Fibroblast of skin of abdomen (primary cell): Measurements from ENCODE around the gene CHTF8.
A peak's percentile ranks its signal among the peaks of the same experiment; 100 is the strongest.

Source experiments
- DNase-seq: peaks from one replicate; pipeline ENCODE4 v3.0.0-alpha.2; 2013

Gene CHTF8

DNA sequence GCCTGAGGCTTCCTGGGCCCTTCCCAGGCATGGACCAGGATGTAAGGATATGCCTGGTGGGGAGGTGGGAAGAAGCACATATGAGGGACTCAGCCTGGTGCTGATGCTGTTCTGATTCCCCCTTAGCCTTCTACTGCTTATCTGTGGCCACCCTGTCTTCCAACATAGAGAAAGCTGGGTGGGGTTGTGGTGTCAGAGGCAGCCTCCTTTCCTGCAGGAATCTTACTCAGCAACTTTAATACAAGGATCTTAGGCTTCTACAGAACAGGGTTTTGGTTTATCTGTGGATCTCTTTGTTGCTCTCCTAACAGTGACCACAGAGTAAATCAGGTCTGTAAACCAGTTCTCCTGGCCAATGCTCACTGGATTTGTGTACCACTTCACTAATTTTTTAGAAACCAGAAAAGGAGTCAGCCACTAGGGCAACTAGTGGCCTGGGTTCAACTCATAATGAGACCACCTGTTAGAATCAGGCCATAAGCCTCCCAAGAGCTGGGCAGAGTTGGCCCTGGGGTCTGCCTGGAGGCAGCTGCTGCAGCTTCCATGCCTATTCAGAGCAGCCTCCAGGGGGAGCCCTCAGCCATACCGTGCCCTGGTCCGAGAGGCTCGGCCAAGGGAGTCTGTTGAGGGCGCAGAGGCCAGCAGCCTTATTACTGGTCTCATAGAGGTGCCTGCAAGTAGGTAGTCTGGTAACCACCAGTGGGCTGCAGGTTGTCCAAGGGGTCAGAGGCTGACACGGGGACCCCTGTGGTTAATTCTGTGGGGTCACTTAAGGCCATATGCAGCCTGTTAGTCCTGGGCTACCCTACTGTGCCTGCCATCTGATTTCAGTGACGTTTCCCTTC lies 19.9 kb downstream of the CHTF8 start:
- peak; percentile 22 for DNase-seq

DNA sequence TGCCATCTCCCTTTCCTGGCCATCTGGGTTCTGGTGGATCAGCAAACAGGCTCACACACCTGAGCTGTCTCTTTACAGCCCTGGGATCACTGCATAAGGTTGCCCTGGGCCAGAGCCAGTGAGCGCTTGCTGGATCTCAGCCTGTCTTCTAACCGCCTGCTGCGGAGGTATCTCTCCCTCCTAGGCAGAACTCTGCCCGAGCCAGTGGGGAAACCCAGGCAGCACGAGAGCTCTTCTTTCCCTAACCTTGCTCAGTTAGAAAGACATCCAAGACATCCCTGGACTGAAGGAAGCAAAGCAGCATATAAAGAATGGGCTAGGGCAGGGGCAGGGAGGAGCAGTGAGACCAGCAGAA lies 20.5 kb downstream of the CHTF8 start:
- no peak for DNase-seq

DNA sequence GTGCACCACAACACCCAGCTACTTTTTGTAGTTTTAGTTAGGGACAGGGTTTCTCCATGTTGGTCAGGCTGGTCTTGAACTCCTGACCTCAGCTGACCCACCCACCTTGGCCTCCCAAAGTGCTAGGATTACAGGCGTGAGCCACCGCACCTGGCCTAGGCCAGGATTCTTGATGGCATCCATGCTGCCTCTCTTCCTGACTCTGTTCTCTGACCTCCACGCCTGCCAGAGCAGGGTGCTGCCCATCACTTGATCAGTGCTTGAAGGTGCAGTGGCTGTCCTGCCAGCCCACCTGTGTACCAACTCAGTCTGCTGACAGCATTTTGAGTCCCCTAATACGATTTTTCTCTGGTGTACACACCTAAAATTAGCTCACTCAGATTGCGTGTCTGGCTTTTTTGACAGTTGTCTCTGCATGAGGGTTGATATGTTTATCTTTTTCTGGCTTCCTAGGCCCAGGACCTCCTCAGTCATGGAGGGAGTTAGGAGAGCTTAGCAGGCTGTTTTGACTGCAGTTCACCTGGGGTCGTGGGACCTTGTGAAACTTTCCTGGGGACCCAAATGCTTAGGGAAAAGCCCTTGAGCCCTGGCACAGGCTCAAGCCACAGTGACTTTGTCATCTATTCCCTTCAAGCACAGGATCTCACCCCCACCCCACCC lies 21.0 kb downstream of the CHTF8 start:
- no peak for DNase-seq

DNA sequence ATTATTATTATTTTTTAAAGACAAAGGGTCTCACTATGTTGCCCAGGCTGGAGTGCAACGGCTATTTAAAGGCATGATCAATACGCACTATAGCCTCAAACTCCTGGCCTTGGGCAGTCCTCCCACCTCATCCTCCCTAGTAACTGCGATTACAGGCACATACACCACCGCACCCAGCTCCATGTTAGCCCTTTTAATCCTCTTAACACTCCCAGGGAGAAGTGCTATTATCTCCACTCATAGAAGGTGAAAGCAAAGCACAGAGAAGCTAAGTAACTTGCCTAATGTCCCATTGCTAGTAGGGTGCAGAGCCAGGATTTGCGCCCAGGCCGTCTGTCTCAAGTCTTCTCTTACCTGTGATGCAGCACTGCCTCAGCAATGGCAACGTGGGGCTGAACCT lies 22.0 kb downstream of the CHTF8 start:
- no peak for DNase-seq

DNA sequence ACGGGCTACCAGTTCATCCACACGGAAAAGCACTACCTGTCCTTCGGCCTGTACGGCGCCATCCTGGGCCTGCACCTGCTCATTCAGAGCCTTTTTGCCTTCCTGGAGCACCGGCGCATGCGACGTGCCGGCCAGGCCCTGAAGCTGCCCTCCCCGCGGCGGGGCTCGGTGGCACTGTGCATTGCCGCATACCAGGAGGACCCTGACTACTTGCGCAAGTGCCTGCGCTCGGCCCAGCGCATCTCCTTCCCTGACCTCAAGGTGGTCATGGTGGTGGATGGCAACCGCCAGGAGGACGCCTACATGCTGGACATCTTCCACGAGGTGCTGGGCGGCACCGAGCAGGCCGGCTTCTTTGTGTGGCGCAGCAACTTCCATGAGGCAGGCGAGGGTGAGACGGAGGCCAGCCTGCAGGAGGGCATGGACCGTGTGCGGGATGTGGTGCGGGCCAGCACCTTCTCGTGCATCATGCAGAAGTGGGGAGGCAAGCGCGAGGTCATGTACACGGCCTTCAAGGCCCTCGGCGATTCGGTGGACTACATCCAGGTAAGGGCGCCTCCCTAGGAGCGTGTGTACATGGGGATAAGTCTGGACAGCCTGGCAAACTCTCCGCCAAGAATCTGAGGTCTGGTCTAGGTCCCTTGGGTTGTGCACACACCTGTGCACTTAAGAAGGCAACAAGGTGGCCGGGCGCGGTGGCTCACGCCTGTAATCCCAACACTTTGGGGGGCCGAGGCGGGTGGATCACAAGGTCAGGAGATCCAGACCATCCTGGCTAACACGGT lies 22.7 kb downstream of the CHTF8 start:
- DNase-seq, result no peak

DNA sequence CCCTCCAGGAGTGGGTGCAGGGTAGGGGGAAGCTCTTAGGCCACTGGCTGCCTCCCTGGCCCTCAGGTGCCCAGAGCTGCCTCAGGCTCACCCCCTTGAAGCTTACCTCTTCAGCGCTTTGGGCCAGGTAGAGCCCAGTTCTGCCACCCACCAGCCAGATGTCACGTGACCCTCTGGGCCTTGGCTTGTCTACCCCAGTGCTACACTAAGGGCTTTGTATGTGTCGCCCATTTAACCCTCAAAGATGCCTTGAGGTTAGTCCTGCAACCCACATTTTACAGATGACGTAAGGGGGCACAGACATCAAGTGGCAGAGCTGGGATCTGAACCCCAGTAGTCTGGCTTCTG lies 23.5 kb downstream of the CHTF8 start:
- DNase-seq, result no peak

DNA sequence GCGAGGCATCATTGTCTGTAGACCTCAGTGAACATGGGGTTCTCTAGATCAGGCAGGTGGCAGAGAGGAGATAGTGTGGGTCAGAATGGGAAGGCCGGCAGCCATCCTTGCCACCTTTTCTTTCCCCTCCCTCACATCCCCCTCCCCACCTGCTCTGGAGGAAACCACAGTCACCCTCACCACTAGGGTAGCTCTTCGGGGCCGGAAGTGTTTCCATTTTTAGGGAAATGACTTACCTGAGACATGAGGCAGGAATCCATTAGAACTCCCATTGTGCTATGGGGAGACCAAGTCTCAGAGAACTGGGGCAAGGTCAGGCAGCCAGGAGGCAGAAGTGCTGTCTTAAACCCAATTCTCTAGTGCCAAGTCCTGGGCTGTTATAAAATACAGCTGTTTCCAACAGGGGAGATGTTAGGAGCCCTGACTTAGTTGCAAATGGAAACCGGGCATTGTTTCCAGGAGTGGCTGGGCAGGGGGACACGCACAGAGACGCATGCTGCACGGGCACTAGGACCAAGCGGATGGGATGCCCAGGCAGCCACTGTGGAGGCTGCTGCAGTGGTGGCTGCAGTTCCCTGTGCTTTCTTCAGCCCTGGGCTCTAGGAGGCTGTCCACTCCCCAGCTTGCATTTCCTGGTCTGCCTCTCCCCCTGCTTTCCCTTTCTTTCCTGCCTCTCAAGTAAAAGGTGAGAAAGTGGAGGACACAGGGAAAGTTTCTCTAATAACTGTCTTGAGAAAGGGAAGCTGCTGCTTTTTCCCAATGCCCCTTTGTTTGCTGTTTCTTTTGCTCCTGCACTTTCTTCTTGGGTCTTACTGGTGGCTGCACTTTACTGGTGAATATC lies 24.1 kb downstream of the CHTF8 start:
- DNase-seq, result no peak

DNA sequence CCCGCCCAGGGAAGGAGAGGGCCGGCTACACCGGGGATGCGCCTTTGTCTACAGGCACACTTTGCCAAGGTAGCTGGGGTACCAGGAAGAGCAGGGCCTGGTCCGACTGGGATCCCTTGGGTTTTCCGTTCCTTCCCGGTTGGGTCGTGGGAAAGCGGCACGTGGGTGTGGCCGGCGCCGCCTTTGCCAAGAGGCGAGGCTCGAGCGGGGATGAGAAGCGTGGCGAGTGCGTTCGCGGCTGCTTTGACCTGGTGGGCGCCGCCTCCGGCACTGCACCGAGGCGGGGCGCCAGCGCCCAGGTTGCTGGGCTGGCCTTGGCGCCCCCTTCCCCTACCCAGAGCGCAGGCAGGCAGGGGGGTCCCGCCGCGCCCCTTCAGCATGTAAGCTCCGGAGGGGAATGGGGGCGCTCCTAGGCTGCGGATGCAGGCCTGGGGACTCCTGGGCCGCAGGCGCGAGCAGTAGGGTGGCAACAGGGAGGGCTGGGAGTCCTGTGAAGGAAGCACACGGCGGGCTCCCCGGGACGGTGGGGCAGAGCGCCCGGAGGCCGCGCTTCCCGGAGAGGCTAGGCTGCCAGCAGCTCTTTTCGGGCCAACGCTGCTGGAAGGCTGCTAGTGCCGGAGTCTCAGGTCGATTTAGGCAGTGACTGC lies 24.9 kb downstream of the CHTF8 start:
- DNase-seq, result no peak

DNA sequence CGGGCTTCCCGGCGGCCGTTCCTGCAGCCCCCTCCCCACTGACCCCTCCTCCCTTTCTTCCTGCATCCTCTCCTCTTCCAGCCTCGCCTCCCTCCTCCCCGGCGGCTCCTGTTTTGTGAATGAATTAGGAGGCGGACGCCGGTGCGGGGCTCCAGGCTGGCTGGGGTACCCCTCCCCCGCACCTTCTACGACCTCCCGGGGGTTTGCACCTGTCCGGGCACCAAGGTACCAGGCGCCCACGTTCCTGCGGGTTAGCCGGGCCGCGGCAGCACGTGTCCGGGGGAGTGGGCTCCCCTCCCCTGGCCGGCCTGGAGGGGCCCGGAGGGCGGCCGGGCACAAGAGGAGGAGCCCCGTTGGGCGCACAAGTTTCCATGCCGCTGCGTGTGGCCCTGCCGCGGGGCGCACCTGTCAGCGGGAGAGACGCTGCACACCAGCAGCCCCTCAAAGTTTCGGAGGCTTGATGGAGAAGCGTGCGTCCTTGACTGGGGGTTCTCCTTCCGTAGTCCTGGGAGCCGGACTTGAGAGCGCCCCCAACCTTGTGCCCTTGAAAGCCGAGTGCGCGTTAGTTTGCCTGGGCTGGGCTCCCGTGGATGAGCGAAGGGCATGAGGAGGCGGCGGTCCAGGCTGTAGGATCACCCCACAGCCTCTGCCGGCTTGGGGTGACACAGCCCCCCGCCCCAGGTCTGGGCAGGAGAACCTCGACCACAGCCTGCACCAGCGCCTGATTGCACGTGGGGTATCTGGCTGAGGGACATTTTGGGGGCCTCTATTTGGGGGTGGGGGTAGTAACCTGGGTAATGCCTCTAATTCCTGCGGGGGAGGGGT lies 25.7 kb downstream of the CHTF8 start:
- no peak for DNase-seq

DNA sequence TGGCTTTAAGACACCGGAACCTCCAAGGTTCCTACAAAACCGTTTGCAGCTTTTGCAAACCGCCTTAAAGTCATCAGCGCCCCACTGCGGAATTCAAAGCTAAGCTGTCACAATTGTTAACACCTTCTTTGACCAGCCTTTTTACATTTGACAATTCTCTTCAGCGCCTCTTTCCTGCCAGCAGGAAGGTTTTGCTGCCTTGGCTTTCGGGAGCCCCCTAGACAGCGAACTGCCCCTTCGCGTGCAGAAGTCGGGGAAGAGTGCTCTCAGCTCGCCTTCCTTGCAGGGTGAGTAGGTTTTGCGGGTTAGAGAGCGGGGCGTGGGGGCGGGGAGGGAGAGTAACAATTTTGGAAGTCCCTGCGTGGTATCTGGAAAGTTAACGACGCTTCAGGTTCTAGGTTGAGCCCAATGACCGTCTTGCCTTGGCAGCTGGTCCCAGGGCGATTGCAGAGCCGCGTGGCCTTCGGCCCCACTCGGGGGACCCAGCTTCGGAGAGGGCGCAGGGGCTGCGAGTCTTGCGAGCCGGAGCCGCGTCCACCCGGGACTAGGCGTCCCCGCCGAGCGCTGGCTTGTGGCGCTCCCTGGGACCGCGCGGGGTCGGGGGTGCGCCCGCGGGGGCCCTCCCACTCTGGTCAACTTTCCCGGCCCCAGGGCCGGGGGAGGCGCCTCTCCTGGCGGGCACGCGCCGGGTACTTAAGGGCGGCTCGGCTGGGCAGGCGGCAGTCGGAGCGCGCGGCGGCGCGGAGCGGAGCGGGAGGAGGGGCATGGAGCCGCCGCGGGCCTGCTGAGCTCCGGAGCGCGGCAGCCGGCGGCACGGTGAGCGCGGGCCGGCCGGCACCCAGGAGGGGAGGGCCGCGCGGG lies 26.7 kb downstream of the CHTF8 start, which contains the start of gene HAS3:
HAS3 (plus strand) TSS at position 153 of the 861 bp plus-strand sequence. CDS start 3,743 bp downstream, outside the sequence.
- peak; percentile 60 for DNase-seq

DNA sequence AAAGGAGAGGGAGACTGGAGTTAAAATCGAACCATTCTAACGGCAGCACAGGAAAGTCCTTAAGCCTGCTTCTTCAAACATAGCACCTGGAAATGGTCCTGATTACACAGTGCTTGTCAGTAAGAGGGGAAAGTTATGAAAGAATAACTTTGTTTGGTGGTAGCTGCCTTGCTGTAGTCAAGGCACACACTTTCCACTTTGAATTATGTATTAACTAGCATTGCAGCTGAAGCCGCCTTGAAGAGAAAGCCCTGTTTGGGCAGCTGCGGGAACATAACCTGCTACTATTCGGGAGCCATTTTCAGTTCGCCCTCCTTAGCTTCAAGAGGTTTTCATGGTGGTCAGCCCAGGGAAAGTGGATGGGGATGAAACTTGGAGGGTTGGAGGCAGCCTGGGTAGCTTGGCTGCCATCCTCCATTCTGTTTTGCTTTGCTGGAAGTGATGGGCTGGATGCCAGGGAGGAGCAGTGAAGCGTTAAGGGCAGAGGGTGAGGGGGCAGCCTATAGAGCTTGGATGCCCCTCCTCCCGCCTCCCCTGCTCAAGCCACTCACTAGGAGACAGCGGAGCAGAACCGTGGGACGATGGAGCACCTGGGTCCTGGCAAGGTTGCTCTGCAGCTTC lies 32.2 kb downstream of the CHTF8 start:
- no peak for DNase-seq

DNA sequence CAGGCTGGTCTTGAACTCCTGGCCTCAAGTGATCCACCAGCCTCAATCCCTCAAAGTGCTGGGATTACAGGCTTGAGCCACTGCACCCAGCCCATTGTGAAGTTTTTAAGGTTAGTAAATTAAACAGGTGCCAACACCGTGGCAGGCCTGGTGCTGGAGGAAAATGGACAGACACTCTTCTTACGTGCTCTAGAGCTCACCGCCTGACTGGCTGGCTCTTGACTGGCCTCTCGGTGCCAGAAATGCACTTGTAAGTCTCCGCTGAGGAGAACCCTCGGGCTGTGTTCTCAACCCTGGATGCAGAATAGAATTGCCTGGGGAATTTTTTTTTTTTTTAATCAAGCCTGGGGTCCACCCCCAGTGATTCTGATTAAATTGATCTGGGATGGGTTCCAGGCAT lies 37.2 kb downstream of the CHTF8 start:
- no peak for DNase-seq

DNA sequence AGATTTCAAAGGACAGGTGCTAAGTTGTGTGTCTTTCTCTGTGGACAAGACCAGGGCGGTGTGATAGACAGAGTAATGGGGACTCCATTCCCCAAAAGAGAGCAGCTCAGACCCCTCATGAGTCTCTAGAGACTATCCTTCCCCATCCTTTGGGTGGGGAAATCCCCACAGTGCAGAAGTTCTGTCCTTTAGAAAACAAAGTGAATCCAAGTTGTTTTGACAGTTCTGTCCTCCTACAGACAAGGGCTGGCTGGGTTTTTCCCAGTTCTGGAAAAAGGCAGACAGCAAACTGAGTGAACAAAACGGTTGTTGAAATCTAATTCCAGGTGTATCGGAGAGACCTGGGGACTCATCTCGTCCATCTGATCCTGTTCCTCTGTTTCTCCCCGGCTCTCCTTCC lies 37.9 kb downstream of the CHTF8 start:
- no peak for DNase-seq

DNA sequence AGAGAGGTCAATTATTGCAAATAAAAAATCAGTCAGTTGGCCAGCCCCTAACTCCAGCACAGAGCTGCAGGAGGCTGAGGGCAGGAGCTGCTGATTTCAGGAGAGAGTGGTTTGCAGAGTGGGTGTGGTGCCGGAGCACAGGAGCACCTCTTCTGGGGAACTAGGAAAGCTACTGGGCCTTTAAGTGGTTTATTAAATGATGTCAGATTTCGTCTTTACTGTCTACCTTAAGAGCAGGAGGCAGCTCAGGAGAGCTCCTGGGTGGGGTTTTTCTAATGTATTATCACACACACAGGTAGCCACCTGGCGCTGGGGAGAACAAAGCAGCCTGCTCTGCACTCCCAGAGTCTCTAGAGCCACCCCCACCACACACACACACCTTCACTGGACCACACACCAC lies 38.4 kb downstream of the CHTF8 start:
- DNase-seq, result no peak

DNA sequence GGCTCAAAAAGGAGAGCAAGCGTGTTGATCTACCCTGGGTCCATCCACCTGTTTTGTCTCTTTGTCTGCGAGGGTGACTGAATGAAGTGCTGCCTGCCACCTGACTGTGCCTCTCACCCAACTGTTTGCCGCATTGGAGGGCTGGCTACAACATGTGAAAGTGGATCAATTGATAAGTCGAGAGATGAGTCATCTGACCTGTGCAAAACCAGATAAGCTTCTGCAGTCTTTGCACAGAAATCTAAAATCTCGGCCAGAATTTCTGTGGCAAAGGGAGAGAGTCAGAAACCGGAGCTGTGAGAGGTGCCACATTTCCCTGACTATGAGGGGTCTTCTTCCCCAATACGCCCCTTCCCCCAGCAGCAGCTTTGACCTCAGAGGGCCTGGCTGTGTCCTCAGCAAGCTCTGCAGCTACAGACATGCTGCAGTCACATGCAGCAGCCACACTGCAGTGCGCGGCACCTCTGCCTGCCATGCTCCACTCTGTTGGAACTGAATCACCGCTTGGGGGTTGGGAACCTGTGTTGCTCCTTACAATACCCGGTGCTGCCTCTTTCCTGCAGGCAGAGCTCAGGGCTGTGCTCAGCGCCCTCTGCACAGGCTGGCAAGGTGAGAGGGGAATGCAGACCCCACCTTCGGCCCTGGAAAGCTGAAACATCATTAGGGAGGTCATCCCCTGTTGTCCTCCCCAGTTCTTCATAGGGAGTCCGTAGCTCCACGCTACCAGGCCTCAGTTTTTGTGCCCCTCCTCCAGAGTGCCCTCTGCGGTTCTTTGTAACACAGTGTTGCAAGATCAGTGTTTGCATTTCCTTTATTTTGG lies 43.1 kb downstream of the CHTF8 start:
- peak; percentile 36 for DNase-seq

DNA sequence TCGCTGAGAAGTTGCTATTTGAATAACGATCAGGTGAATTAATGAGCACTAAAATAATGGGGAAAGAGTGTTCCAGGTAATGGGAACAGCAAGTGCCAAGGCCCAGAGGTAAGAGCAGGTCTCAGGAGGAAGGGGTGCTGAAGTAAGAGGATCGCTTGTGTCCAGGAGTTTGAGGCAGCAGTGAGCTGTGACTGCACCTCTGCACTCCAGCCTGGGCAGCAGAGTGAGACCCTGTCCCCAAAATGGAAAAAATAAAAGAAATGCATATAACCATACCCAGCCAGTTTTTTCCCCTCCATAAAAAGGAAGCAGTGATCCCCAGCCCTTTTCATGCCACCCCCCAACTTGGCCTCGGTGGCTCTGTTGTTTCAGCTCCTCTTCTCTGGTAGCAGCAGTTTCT lies 43.7 kb downstream of the CHTF8 start:
- DNase-seq, result no peak

DNA sequence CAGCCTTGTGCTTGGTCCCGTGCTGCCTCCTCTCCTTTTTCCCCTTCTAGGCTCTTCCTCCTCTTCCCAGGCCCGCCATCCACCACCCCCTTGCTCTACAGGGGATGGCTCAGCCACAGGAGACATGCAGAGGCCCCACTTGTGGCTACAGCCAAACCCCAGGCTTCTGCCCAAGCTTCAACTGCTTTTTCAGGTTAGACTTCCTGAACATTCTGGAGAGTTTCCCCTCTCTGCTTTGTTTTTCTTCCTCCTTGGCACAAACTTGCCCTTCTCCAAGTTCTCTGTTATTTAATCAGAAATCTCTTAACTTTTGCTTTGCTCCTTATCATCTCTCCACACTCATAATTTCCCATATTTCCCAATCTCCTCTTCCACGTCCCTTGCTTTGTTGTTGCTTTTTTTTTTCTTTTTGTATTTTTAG lies 45.2 kb downstream of the CHTF8 start:
- DNase-seq, result no peak

DNA sequence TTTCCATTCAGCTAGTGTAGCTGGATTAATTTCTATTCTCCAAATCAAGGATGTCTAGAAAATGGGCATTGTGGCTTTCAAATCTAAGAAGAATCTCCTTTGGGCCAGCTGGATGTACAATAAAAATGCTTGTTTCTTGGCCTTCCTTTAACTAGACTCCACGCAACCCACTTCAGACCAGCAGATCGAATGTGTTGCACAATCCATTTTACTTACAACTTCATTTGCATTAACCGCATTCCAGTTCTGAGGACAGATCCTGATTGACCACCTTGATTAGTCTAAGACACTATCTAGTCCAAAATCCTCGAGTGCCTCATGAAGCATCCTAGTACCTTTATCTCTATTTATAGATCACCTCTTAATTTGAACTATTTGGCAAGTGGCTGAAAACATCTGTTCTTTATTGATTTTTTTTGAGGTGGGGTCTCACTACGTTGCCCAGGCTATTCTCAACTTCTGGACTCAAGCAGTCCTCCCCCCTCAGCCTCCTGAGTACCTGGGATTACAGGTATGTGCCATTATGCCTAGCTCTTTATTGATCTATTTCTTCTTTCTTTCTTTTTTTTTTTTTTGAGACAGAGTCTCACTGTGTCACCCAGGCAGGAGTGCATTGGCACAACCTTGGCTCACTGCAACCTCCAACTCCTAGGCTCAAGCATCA lies 47.2 kb downstream of the CHTF8 start:
- no peak for DNase-seq
